Spleen (tissue), 11 donors: ENCODE measurements around the gene FUOM. TPM values are rescaled to one million over a fixed set of nuclear protein-coding genes. Genes with fewer than 3 reads are reported as not detected.
A peak's percentile ranks its signal among the peaks of the same experiment; 100 is the strongest.

ENCODE experiments used
- DNase-seq: peaks from one replicate; pipeline ENCODE4 v3.0.0-alpha.2; 2020
- H3K27ac ChIP-seq, 8 donors: fragments of 200-600 bp; sonication (generic) in 7 of 8; 1 replicate in 4 of 8; 2 replicates in 4 of 8; pipeline versions ENCODE4 v1.5.0 to v1.8.0; 2016 to 2021; ENCODE audit warnings: inconsistent platforms in 4 of 8, mild to moderate bottlenecking in 4 of 8, moderate library complexity in 1 of 8
- H3K27me3 ChIP-seq, 7 donors: fragments of 200-600 bp; sonication (generic) in 6 of 7; replicated peaks in 1 of 7; 1 replicate in 4 of 7; 2 replicates in 3 of 7; pipeline versions ENCODE4 v1.5.0 to v1.8.0; 2016 to 2021; ENCODE audit warnings: inconsistent platforms in 3 of 7, mild to moderate bottlenecking in 1 of 7
- H3K36me3 ChIP-seq, 6 donors: fragments of 200-600 bp; sonication (generic) in 5 of 6; 1 replicate in 4 of 6; 2 replicates in 2 of 6; pipeline versions ENCODE4 v1.5.0 to v1.8.0; 2016 to 2021; ENCODE audit warnings: inconsistent platforms in 2 of 6
- H3K4me1 ChIP-seq, 6 donors: fragments of 200-600 bp; sonication (generic) in 5 of 6; 1 replicate in 3 of 6; 2 replicates in 3 of 6; pipeline versions ENCODE4 v1.5.0 to v1.8.0; 2016 to 2021; ENCODE audit warnings: inconsistent platforms in 3 of 6
- H3K4me3 ChIP-seq, 8 donors: fragments of 200-600 bp; sonication (generic) in 7 of 8; 1 replicate in 4 of 8; 2 replicates in 4 of 8; pipeline versions ENCODE4 v1.5.0 to v1.8.0; 2016 to 2021; ENCODE audit warnings: inconsistent platforms in 4 of 8, mild to moderate bottlenecking in 4 of 8, moderate library complexity in 2 of 8
- H3K9me3 ChIP-seq, 8 donors: fragments of 200-600 bp; sonication (generic) in 7 of 8; 1 replicate in 4 of 8; 2 replicates in 4 of 8; pipeline versions ENCODE4 v1.5.0 to v1.8.0; 2016 to 2021; ENCODE audit warnings: inconsistent platforms in 4 of 8
- POLR2A ChIP-seq, 3 donors: fragments of 450-650 bp; IDR thresholded peaks; one replicate each; pipeline ENCODE4 v1.5.1; 2017; ENCODE audit warnings: antibody characterized with exemption in 3 of 3, mild to moderate bottlenecking in 1 of 3
- POLR2AphosphoS5 ChIP-seq, 3 donors: sonication (generic); formaldehyde crosslinking; IDR thresholded peaks; one replicate each; pipeline ENCODE4 v1.5.1; 2017; ENCODE audit warnings: antibody characterized with exemption in 3 of 3
- WGBS, 5 donors: extraction: QIAGEN DNeasy Blood & Tissue Kit in 3 of 5; methylation state at CpG; one replicate each; pipeline versions ENCODE4 v1.1.5 to v1.1.7; 2013 to 2018; 5-methylcytosine and 5-hydroxymethylcytosine counted together
- intact Hi-C: fragments of 100-400 bp; cut with DNase I; formaldehyde crosslinking; loops from one replicate; pipeline ENCODE4 v1.15.0; 2023; ENCODE audit warnings: low total_unique reads
- polyA plus RNA-seq, 3 donors: library from polyadenylated mRNA; stranded (reverse); fragments of 200-250 nt; gene quantifications; one replicate each; pipeline ENCODE4 v1.2.1, GENCODE V29; 2013
- total RNA-seq, 7 donors: library from RNA; depleted of rRNA in 3 of 7; stranded (reverse); fragments of >200 nt in 3 of 7; fragmentation: NEBNext Ultra II Directional in 4 of 7; extraction: Animal tissue kit (Norgen Biotek cat#: 25700) in 4 of 7; gene quantifications; one replicate each; pipeline versions ENCODE4 v1.1.0 to v1.2.1, GENCODE V29; 2016 to 2021
- TF ChIP-seq, protein P1 (sequence below), 11 experiments: fragments of 200-600 bp in 7 of 11; fragments of 450-650 bp in 4 of 11; sonication (generic) in 4 of 11; IDR thresholded peaks in 8 of 11; conservative IDR thresholded peaks in 3 of 11; 1 replicate in 7 of 11; 2 replicates in 4 of 11; pipeline versions ENCODE4 v1.4.0 to v1.8.0; 2016 to 2021; ENCODE audit warnings: antibody characterized with exemption in 11 of 11, inconsistent platforms in 4 of 11, mild to moderate bottlenecking in 1 of 11
- donor health status: healthy with polysubstance abuse.
- donor health status: DM: no; HTN: no; CAD: no; lungs with moderate emphysema.
- donor health status: DM: no; HTN: no; CAD: no.
- donor health status: Bipolar disorder and iron deficiency.
- donor health status: healthy.
- donor health status: DM: no; HTN: no; CAD: no.
- donor health status: DM: yes; HTN: yes; CAD: no.

The FUOM gene
- total and polyA plus RNA-seq, 10 donors, result 25.3 to 79.6 (median 34.6) TPM

GRCh38 chr10:133359554-133359971 is 1.7 kb upstream of the FUOM start:
- intact Hi-C loops, result no loop called here
- Histone ChIP-seq H3K4me3 (no peak overlapping the region), H3K27me3 (no peaks in the 10 kb centered on the region), H3K36me3 (peaks cover 0 to 47% (median 24%) of the 10 kb centered on the region in 6 donors), H3K4me1 (peaks cover 8 to 46% (median 20%) of the 10 kb centered on the region in 6 donors), H3K27ac (no peak overlapping the region), H3K9me3 (no peaks in the 10 kb centered on the region)
- no peak for DNase-seq
- no peak for TF ChIP-seq POLR2A (IDR thresholded peaks at IDR 0.05)
- TF ChIP-seq, protein P1, sequence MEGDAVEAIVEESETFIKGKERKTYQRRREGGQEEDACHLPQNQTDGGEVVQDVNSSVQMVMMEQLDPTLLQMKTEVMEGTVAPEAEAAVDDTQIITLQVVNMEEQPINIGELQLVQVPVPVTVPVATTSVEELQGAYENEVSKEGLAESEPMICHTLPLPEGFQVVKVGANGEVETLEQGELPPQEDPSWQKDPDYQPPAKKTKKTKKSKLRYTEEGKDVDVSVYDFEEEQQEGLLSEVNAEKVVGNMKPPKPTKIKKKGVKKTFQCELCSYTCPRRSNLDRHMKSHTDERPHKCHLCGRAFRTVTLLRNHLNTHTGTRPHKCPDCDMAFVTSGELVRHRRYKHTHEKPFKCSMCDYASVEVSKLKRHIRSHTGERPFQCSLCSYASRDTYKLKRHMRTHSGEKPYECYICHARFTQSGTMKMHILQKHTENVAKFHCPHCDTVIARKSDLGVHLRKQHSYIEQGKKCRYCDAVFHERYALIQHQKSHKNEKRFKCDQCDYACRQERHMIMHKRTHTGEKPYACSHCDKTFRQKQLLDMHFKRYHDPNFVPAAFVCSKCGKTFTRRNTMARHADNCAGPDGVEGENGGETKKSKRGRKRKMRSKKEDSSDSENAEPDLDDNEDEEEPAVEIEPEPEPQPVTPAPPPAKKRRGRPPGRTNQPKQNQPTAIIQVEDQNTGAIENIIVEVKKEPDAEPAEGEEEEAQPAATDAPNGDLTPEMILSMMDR (IDR thresholded peaks at IDR 0.05 in 8 of 11, conservative IDR thresholded peaks at IDR 0.05 in 3 of 11), result no peak
- TF ChIP-seq POLR2AphosphoS5 (IDR thresholded peaks at IDR 0.05), result no peak
- WGBS, 5 donors, result 63 to 85% (median 68%) methylated on average over 4 to 6 of the region's 6 CpGs

- peaks cover 0 to 42% (median 19%) of the 10 kb centered on the region in 6 donors for H3K36me3 ChIP-seq
- no peak for DNase-seq
- H3K27me3 ChIP-seq, result no peaks in the 10 kb centered on the region
- H3K27ac ChIP-seq, result peak overlapping the region in 5 of 8 donors; percentile 14 to 89 (median 82)
- H3K4me3 ChIP-seq, result no peak overlapping the region
- H3K4me1 ChIP-seq, result peaks cover 8 to 46% (median 20%) of the 10 kb centered on the region in 6 donors
- TF ChIP-seq POLR2AphosphoS5 (IDR thresholded peaks at IDR 0.05) (no peak), POLR2A (IDR thresholded peaks at IDR 0.05) (no peak)
- TF ChIP-seq, protein P1 (IDR thresholded peaks at IDR 0.05 in 8 of 11, conservative IDR thresholded peaks at IDR 0.05 in 3 of 11), result no peak
- intact Hi-C loops, result no loop called here
- H3K9me3 ChIP-seq, result no peaks in the 10 kb centered on the region
- 85 to 92% (median 88%) methylated on average over 10 to 11 of the region's 11 CpGs for WGBS, 5 donors
These were observed 1.1 kb upstream of the FUOM start for GRCh38 chr10:133358925-133359310.

DNA sequence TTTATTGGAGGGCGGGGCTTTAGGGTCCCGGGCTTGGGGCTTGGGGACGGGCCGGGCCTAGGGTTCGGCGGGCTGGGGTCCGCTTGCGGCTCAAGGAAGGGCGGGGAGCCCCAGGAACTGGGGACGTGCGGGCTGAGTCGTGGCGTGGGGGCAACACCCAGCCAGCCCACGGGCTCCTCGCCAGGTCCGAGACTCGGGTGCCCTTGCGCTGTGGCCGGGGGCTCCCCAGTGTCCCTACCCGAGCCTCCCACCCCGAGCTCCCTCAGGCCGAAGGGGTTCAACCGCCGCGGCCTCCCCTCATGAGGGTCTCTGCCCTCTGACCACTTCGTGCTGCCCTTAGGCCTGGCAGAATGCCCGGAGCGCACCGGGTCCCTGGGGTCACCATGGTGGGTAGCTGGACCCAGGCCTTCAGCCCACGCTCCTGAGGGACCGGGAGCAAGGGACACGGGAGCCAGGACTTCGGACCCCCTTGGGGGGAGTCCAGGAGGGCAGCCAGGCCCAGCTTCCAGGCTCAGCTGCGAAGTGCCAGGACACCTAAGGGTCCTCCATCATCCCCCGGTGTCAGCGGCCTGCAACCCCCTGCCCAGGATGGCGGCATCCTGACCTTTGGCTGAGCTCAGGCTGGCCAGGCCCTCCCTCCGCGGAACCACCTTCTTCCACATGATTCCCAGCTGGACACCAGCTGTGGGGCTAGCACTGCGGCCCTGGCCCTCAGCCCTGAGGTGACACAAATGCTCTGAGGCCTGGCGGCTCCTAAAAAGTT is 524 bp upstream of the FUOM start:
- Histone ChIP-seq H3K27me3 (no peaks in the 10 kb centered on the region), H3K4me3 (peak overlapping the region in 4 of 8 donors; percentile 54 to 85 (median 63)), H3K9me3 (no peaks in the 10 kb centered on the region), H3K36me3 (peaks cover 0 to 36% (median 14%) of the 10 kb centered on the region in 6 donors), H3K4me1 (peaks cover 8 to 46% (median 20%) of the 10 kb centered on the region in 6 donors), H3K27ac (peak overlapping the region in 6 of 8 donors; percentile 14 to 89 (median 83))
- intact Hi-C loops, result no loop called here
- 50 to 85% (median 84%) methylated on average over 2 to 41 of the region's 41 CpGs for WGBS, 5 donors
- TF ChIP-seq POLR2AphosphoS5 (IDR thresholded peaks at IDR 0.05) (no peak), POLR2A (IDR thresholded peaks at IDR 0.05) (no peak)
- TF ChIP-seq, protein P1 (IDR thresholded peaks at IDR 0.05 in 8 of 11, conservative IDR thresholded peaks at IDR 0.05 in 3 of 11), result no peak
- DNase-seq, result peak; percentile 91

DNA sequence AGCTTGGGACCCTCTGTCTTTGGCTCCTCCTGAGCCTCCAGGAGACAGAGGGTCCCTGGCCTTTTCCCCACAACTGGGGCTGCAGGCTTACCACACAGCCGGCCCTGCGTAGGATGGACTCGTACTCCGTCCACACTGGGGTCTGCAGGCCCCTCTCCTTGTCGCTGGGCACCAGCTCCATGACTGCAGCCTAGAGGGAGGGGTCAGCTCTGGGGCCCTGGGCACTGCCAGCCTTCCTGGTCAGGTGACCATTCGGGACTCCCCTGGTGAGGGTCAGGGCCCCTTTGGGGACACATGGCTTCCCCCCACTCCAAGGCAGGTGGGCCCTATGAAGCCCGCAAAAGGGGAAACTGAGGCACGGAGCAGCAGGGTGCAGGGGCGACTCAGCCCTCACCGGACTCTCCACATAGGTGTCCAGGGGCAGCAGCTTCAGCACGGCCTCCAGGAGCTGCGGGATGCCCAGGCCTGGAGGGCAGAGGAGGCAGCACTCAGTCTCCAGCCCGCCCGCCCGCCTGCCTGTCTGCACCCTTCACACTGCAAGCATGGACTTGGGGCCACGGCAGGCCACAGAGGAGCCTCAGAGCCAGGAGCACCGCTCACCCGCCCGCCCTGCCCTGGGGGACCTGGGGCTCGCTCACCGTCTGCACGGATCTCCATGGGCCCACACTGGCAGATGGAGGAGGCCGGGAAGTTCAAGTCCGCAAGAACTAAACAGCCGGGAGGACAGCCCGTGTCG is 1.1 kb downstream of the FUOM start:
- Histone ChIP-seq H3K4me1 (peaks cover 8 to 41% (median 20%) of the 10 kb centered on the region in 6 donors), H3K4me3 (peak overlapping the region; percentile 44 to 85 (median 56)), H3K36me3 (peaks cover 0 to 20% (median 0%) of the 10 kb centered on the region in 6 donors), H3K27ac (peak overlapping the region in 5 of 8 donors; percentile 62 to 89 (median 84)), H3K27me3 (no peaks in the 10 kb centered on the region), H3K9me3 (no peaks in the 10 kb centered on the region)
- 50 to 57% (median 54%) methylated on average over 13 to 27 of the region's 27 CpGs for WGBS, 5 donors
- no peak for TF ChIP-seq POLR2A (IDR thresholded peaks at IDR 0.05)
- TF ChIP-seq, protein P1 (IDR thresholded peaks at IDR 0.05 in 8 of 11, conservative IDR thresholded peaks at IDR 0.05 in 3 of 11), result no peak
- TF ChIP-seq POLR2AphosphoS5 (IDR thresholded peaks at IDR 0.05), result no peak
- no peak for DNase-seq
- intact Hi-C loops, result no loop called here
